HG03095 (cell line): ENCODE results near the gene TIPIN.
"Not testable (repeated sequence)": the region's sequence is repeated elsewhere in the genome, so short reads cannot be mapped to it uniquely, and the experiment has no call there.

Experiments
- ATAC-seq: cut with Tn5 transposase; IDR thresholded peaks from one replicate; pipeline ENCODE4 v1.9.1; 2021; ENCODE audit warnings: moderate library complexity; ENCODE audit not compliant: unreplicated experiment

The TIPIN gene

DNA sequence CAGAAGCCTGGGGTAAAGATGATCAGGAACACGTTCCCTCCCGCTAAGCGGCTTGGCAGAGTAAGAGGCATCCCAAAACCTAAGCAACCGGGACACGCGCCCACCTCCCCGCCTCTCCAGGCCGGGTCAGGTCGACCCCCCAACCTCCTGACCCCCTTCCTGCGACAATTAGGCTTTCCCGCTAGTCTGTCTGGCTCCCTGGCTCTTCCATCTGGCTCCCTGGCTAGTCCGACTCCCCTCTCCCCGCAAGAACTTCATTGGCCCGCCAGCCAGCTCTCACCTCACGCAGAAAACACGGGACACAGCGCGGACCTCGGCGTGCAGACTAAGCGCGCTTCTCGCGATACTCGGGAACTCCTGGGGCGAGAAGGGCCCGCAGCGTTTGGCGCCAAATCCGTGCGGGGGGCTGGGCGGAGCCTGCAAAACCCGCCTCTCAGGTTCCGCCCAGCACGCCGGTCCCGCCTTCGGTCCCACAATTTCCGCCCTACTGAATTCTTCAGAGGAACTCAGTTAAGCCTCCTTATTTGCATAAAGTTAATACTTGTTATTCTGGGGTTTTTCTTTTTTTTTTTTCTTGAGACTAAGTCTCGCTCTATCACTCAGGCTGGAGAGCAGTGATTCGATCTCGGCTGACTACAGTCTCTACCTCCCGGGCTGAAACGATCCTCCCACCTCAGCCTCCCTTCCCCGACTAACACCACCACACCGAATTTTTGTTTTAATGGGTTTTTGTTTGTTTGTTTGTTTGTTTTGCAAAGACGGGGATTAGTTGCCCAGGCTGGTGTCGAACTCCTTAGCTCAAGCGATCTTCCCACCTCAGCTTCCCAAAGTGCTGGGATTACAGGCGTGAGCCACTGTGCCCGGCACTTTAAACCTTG, at the start of gene TIPIN:
Gene TIPIN (minus strand): TSS at position 327 of the 878 bp plus-strand sequence. CDS start 3,738 bp downstream, outside the sequence.
- ATAC-seq: peak; percentile 86

DNA sequence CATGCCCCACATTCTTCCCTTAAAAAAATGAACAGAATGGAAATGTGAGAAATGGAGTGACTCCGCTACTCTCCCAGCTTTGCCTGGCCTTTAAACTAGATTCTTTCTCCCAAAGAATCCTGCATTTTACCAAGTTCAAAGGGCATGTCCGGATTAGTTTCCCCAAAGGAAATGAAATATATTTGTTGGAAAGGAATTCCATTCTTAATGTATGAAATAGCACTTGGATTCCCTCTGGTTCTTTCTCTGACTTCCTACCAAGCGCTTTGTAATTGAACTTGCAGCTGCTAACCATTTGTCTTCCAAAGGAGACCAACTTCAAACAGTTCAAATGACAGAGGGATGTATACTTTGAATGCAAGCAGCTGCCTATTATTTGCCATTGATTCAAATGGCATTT, 49.1 kb upstream of the TIPIN start:
- no peak for ATAC-seq

DNA sequence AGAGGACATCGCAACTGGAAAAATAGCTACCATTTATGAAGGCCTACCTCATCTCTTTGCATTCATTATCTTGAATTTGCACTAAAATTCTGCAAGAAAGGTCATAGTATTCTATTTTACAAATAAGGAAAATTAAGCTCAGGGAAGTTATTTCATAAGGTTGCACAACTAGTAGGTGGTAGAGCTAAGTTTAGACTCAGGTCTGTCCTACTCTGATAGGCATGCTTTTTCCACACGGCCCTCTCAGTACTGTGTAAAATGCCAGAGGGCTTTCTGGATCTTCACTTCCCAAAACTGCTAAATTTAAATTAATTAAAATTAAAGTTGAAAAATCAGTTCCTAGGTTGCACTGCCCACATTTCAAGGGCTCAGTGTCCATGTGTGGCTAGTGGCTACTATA, 48.5 kb upstream of the TIPIN start:
- ATAC-seq: no peak

DNA sequence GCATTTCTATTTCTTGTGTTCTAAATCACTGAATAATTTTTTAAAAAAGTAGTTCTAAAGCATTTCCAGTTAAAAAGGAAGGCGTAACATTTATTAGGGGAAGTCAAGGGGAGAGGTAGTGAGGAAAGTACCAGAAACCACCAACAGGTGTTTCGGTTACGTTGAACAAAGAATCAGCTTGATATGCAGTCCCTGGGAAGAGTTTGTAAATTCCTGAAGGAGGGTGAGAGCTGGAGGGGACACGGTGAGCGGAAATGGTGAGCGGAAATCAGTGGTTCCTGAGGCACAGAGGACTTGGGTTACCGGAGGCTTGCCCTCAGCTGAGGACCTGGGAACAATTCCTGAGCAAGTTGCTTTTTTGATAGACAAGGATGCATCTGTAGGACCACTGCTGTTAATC, 48.0 kb upstream of the TIPIN start:
- ATAC-seq: no peak

GRCh38 chr15:66404122-66404521, 47.6 kb upstream of the TIPIN start:
- ATAC-seq: no peak

GRCh38 chr15:66403323-66403722, 46.8 kb upstream of the TIPIN start:
- ATAC-seq: no peak

DNA sequence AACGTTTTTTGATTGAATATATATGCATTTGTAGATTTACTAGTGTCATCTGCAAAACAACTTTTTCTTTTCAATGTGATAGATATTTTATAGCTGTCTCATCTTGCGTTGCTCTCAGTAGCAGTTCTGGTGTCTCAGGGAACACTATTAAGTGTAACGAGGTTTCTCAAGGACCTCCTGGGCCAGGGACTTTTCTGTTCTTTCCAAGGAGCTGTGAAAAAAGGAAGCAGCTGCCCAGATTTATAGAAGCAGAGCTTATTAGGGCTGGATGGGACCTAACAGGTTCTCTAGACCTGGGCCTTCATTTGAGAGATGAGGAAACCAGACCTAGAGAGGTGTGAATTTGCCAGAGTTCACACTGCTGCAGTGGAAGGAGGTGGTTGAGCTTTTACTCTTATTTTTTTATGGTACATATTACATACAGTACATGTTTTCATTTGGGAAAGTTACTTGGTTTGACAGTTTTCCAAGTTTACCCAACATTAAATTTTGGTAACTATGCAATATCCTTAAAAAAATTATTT, 46.3 kb upstream of the TIPIN start:
- no peak for ATAC-seq

DNA sequence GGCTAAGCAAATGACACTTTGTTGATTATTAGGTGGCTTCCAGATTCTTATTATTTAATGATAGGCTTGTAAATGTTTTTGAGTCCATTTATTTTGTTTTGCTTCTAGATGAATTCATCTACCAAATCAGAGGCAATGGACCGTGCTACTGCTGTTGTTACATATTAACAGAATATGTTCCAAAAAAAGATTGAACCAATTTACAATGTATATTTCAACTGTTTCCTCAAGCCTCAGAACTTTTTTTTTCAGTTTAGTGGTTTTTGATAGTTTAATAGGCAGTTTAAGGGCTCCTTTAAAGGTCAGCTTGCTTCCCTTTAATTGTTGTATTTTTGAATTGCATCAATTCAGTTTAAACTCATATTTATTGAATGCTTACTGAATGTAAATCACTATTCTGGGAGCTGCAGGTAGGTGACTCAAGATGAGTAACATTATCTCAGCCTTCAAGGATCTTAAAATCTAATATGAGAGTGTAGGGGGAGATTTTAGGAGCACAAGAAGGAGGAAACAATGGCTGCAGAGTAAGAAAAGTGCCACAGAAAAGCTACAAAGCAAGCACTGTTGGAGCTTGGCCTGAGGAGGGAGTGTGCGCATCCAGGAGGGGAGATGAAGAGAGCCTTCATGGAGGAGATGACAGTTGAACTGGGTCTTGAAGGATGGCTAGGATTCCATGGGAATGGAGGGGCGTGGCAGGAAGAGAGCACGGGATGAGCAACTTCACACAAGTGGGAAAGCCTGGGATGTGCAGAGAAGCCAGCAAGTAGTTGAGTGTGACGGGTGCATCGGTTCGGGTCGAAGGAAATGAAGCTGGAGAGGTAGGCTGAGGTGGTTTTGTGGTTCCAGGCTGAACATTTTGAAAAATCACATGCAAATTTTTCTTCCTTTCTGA, 44.9 kb upstream of the TIPIN start:
- no peak for ATAC-seq

DNA sequence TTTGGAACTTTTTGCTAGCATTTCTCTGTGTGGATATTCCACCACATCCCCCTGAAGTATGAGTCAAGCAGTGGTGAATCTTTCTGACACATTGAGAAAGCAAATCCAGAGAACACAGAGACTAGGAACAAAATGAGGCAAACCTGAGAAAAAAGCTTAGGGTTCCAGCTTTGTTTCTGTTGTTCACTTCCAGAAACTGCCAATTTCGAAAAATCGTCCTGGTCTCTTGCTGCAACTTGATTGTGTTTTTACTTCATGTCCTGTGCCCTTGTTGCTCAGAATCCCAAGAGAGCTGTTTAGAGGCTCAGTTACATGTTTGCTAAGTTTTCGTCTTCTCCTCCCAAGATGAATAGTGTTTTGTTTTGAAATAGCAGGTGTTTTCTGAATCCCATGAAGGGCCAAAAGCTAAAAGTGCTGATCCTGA, 43.9 kb upstream of the TIPIN start:
- ATAC-seq: no peak

GRCh38 chr15:66399276-66399675, 42.8 kb upstream of the TIPIN start:
- no peak for ATAC-seq

- ATAC-seq: no peak
Observed at GRCh38 chr15:66394915-66395314, 38.4 kb upstream of the TIPIN start.

GRCh38 chr15:66394472-66394871, 38.0 kb upstream of the TIPIN start:
- ATAC-seq: no peak

- not testable (repeated sequence) for ATAC-seq
Observed at GRCh38 chr15:66393037-66393436, 36.6 kb upstream of the TIPIN start.

DNA sequence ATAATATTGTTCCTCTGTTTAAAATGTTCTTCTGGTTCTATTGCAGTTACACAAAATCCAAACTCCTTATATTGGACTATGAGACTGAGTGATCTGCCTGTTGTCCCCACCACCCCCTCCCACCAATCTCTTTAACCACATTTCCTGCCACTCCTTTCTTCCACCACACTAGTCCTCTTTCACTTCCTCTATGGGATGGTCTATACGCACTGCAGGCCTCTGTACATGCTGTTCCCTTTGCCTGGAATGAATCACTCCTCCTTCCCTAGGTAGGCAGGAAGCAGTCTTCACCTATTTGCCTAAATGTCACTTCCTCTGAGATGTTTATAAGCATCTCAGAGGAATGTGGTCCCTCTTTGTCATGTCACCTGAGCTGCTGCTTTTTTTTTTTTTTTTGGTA, 34.2 kb upstream of the TIPIN start:
- ATAC-seq: no peak

GRCh38 chr15:66389859-66390381, 33.4 kb upstream of the TIPIN start:
- no peak for ATAC-seq

DNA sequence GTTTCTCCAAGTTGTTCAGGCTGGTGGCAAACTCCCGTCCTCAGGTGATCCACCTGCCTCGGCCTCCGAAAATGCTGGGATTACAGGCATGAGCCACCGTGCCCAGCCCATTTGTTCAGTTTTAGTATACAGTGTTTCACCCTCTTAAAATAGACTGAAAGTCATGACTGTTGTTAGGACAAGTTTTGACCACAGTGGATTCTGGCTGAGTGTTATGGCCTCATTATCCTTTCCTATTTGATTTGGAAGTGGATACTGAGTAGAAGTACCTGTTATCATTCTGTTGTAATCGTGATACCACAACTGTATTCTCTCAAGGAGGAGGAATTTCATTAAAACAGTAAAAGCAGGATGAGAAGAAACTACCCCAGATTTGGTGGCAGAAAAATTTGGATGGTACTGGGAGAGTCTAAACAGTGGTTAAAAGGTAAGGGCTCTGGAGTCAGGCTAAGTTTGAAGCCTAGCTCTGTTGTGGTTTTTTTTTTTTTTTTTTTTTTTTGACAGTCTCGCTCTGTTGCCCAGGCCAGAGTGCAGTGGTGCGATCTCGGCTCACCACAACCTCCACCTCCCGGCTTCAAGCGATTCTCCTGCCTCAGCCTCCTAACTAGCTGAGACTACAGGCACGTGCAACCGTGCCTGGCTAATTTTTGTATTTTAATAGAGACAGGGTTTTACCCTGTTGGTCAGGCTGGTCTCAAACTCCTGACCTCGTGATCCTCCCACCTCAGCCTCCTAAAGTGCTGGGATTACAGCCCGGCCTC, 32.8 kb upstream of the TIPIN start:
- ATAC-seq: no peak

- ATAC-seq: no peak
Observed at GRCh38 chr15:66388576-66388975, 32.1 kb upstream of the TIPIN start.

DNA sequence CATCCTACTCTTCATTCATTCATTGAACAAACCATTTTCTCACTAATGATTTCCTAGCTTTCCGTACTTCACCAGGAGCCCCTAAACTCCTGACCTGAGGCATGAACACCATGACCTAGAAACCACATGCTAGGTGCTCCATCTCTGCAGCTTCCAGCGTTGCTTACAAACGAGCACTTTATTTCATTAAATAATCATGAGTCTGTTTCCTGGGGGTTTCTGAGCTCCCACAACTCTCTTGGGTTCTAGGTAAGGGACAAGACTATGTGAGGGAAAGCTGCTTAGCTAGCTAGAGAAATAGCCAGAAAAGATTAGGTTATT, 31.5 kb upstream of the TIPIN start:
- ATAC-seq: no peak

- ATAC-seq: peak; percentile 12
Observed at GRCh38 chr15:66387163-66388042, 30.9 kb upstream of the TIPIN start.
